ENCODE results near the gene SPTB. TPM values are rescaled to one million over a fixed set of nuclear protein-coding genes. Genes with fewer than 3 reads are reported as not detected.
A peak's percentile ranks its signal among the peaks of the same experiment; 100 is the strongest.

Gene SPTB
- total and polyA plus RNA-seq, 4 donors, result 1.1 to 7.9 (median 3.5) TPM

- Histone ChIP-seq H3K4me3 (ENCODE audit: low read length in 2 of 2) (no peak overlapping the region), H3K27ac (ENCODE audit: low read depth in 1 of 2, low read length in 2 of 2) (no peak overlapping the region), H3K9me3 (ENCODE audit: control insufficient read depth, low read length) (no peaks in the 10 kb centered on the region), H3K27me3 (ENCODE audit: control insufficient read depth in 1 of 2, insufficient read depth in 2 of 2, low read length in 1 of 2) (no peaks in the 10 kb centered on the region), H3K4me1 (ENCODE audit: control insufficient read depth in 1 of 2, insufficient read depth in 2 of 2, low read length in 2 of 2) (no peaks in the 10 kb centered on the region), H3K36me3 (ENCODE audit: control insufficient read depth in 1 of 2, insufficient read depth in 2 of 2, low read length in 1 of 2) (no peaks in the 10 kb centered on the region)
- ATAC-seq (ENCODE audit: low FRiP score) (no peak), DNase-seq (no peak)
- intact Hi-C loops (cut with DNase I), result loop anchor here in 1 of 2 donors (5.0 kb wide), 1 partner anchor 42 kb away; no protein-coding TSS in a partner anchor
- 86 to 90% methylated on average over 34 to 51 of the region's 51 CpGs for WGBS, 2 donors
Observed at GRCh38 chr14:64748995-64749714, 130.6 kb downstream of the SPTB start.

GRCh38 chr14:64748521-64748920 is 131.2 kb downstream of the SPTB start:
- H3K4me3 ChIP-seq (ENCODE audit: low read length in 2 of 2), result no peak overlapping the region
- DNase-seq (no peak), ATAC-seq (ENCODE audit: low FRiP score) (no peak)
- 72 to 75% methylated on average over 6 of the region's 6 CpGs for WGBS, 2 donors
- no peaks in the 10 kb centered on the region for H3K4me1 ChIP-seq (ENCODE audit: control insufficient read depth in 1 of 2, insufficient read depth in 2 of 2, low read length in 2 of 2)
- peak overlapping the region in 1 of 2 donors; percentile 5 for H3K27ac ChIP-seq (ENCODE audit: low read depth in 1 of 2, low read length in 2 of 2)
- intact Hi-C loops (cut with DNase I), result loop anchor here in 1 of 2 donors (5.0 kb wide), 1 partner anchor 41 kb away; no protein-coding TSS in a partner anchor
- no peaks in the 10 kb centered on the region for H3K36me3 ChIP-seq (ENCODE audit: control insufficient read depth in 1 of 2, insufficient read depth in 2 of 2, low read length in 1 of 2)
- no peaks in the 10 kb centered on the region for H3K9me3 ChIP-seq (ENCODE audit: control insufficient read depth, low read length)
- no peaks in the 10 kb centered on the region for H3K27me3 ChIP-seq (ENCODE audit: control insufficient read depth in 1 of 2, insufficient read depth in 2 of 2, low read length in 1 of 2)

- H3K36me3 ChIP-seq (ENCODE audit: control insufficient read depth in 1 of 2, insufficient read depth in 2 of 2, low read length in 1 of 2), result peaks cover 0 to 3% of the 10 kb centered on the region in 2 donors
- DNase-seq, result no peak
- H3K9me3 ChIP-seq (ENCODE audit: control insufficient read depth, low read length), result no peaks in the 10 kb centered on the region
- H3K4me1 ChIP-seq (ENCODE audit: control insufficient read depth in 1 of 2, insufficient read depth in 2 of 2, low read length in 2 of 2), result no peaks in the 10 kb centered on the region
- no peak overlapping the region for H3K4me3 ChIP-seq (ENCODE audit: low read length in 2 of 2)
- WGBS, 2 donors, result 68 to 69% methylated on average over 5 of the region's 5 CpGs
- intact Hi-C loops (cut with DNase I), result loop anchor here in 1 of 2 donors (5.0 kb wide), 1 partner anchor 40 kb away; no protein-coding TSS in a partner anchor
- ATAC-seq (ENCODE audit: low FRiP score), result no peak
- H3K27ac ChIP-seq (ENCODE audit: low read depth in 1 of 2, low read length in 2 of 2), result peak overlapping the region; percentile 29 to 37
- H3K27me3 ChIP-seq (ENCODE audit: control insufficient read depth in 1 of 2, insufficient read depth in 2 of 2, low read length in 1 of 2), result no peaks in the 10 kb centered on the region
Observed at GRCh38 chr14:64747327-64747726, 132.4 kb downstream of the SPTB start.

- Histone ChIP-seq H3K27me3 (ENCODE audit: control insufficient read depth in 1 of 2, insufficient read depth in 2 of 2, low read length in 1 of 2) (no peaks in the 10 kb centered on the region), H3K36me3 (ENCODE audit: control insufficient read depth in 1 of 2, insufficient read depth in 2 of 2, low read length in 1 of 2) (peaks cover 0 to 4% of the 10 kb centered on the region in 2 donors), H3K27ac (ENCODE audit: low read depth in 1 of 2, low read length in 2 of 2) (peak overlapping the region in 1 of 2 donors; percentile 37), H3K4me1 (ENCODE audit: control insufficient read depth in 1 of 2, insufficient read depth in 2 of 2, low read length in 2 of 2) (no peaks in the 10 kb centered on the region), H3K9me3 (ENCODE audit: control insufficient read depth, low read length) (no peaks in the 10 kb centered on the region), H3K4me3 (ENCODE audit: low read length in 2 of 2) (no peak overlapping the region)
- DNase-seq, result peak in 1 of 2 donors; percentile 77
- 3 to 9% methylated on average over 12 of the region's 12 CpGs for WGBS, 2 donors
- peak; percentile 31 for ATAC-seq (ENCODE audit: low FRiP score)
- intact Hi-C loops (cut with DNase I), result loop anchor here in 1 of 2 donors (5.0 kb wide), 1 partner anchor 39 kb away; no protein-coding TSS in a partner anchor
Observed at GRCh38 chr14:64746298-64747250, 133.1 kb downstream of the SPTB start.

- Histone ChIP-seq H3K27ac (ENCODE audit: low read depth in 1 of 2, low read length in 2 of 2) (peak overlapping the region in 1 of 2 donors; percentile 50), H3K36me3 (ENCODE audit: control insufficient read depth in 1 of 2, insufficient read depth in 2 of 2, low read length in 1 of 2) (peaks cover 0 to 9% of the 10 kb centered on the region in 2 donors), H3K27me3 (ENCODE audit: control insufficient read depth in 1 of 2, insufficient read depth in 2 of 2, low read length in 1 of 2) (no peaks in the 10 kb centered on the region), H3K4me3 (ENCODE audit: low read length in 2 of 2) (no peak overlapping the region), H3K9me3 (ENCODE audit: control insufficient read depth, low read length) (no peaks in the 10 kb centered on the region), H3K4me1 (ENCODE audit: control insufficient read depth in 1 of 2, insufficient read depth in 2 of 2, low read length in 2 of 2) (no peaks in the 10 kb centered on the region)
- peak in 1 of 2 donors; percentile 70 for DNase-seq
- WGBS, 2 donors, result 32 to 37% methylated on average over 8 of the region's 8 CpGs
- intact Hi-C loops (cut with DNase I), result loop anchor here in 1 of 2 donors (5.0 kb wide), 1 partner anchor 38 kb away; no protein-coding TSS in a partner anchor
- ATAC-seq (ENCODE audit: low FRiP score), result peak; percentile 23
Observed at GRCh38 chr14:64745511-64746091, 134.1 kb downstream of the SPTB start.

GRCh38 chr14:64743061-64743460 is 136.6 kb downstream of the SPTB start:
- intact Hi-C loops (cut with DNase I), result no loop called here
- Histone ChIP-seq H3K36me3 (ENCODE audit: control insufficient read depth in 1 of 2, insufficient read depth in 2 of 2, low read length in 1 of 2) (peaks cover 0 to 9% of the 10 kb centered on the region in 2 donors), H3K4me1 (ENCODE audit: control insufficient read depth in 1 of 2, insufficient read depth in 2 of 2, low read length in 2 of 2) (no peaks in the 10 kb centered on the region), H3K27ac (ENCODE audit: low read depth in 1 of 2, low read length in 2 of 2) (no peak overlapping the region), H3K4me3 (ENCODE audit: low read length in 2 of 2) (no peak overlapping the region), H3K9me3 (ENCODE audit: control insufficient read depth, low read length) (no peaks in the 10 kb centered on the region), H3K27me3 (ENCODE audit: control insufficient read depth in 1 of 2, insufficient read depth in 2 of 2, low read length in 1 of 2) (no peaks in the 10 kb centered on the region)
- 90 to 93% methylated on average over 27 of the region's 27 CpGs for whole genome bisulfite sequencing, 2 donors
- ATAC-seq (ENCODE audit: low FRiP score), result no peak
- no peak for DNase-seq

- no peak overlapping the region for H3K4me3 ChIP-seq (ENCODE audit: low read length in 2 of 2)
- no peak overlapping the region for H3K27ac ChIP-seq (ENCODE audit: low read depth in 1 of 2, low read length in 2 of 2)
- no peaks in the 10 kb centered on the region for H3K4me1 ChIP-seq (ENCODE audit: control insufficient read depth in 1 of 2, insufficient read depth in 2 of 2, low read length in 2 of 2)
- intact Hi-C loops (cut with DNase I), result no loop called here
- H3K36me3 ChIP-seq (ENCODE audit: control insufficient read depth in 1 of 2, insufficient read depth in 2 of 2, low read length in 1 of 2), result peaks cover 0 to 9% of the 10 kb centered on the region in 2 donors
- H3K27me3 ChIP-seq (ENCODE audit: control insufficient read depth in 1 of 2, insufficient read depth in 2 of 2, low read length in 1 of 2), result no peaks in the 10 kb centered on the region
- WGBS, 2 donors, result 85 to 90% methylated on average over 15 of the region's 15 CpGs
- H3K9me3 ChIP-seq (ENCODE audit: control insufficient read depth, low read length), result no peaks in the 10 kb centered on the region
- DNase-seq (no peak), ATAC-seq (ENCODE audit: low FRiP score) (no peak)
Observed at GRCh38 chr14:64741961-64742360, 137.7 kb downstream of the SPTB start.

GRCh38 chr14:64741200-64741599 is 138.5 kb downstream of the SPTB start:
- ATAC-seq (ENCODE audit: low FRiP score) (no peak), DNase-seq (no peak)
- WGBS, 2 donors, result 90 to 92% methylated on average over 15 of the region's 15 CpGs
- Histone ChIP-seq H3K36me3 (ENCODE audit: control insufficient read depth in 1 of 2, insufficient read depth in 2 of 2, low read length in 1 of 2) (peaks cover 0 to 9% of the 10 kb centered on the region in 2 donors), H3K4me3 (ENCODE audit: low read length in 2 of 2) (no peak overlapping the region), H3K27me3 (ENCODE audit: control insufficient read depth in 1 of 2, insufficient read depth in 2 of 2, low read length in 1 of 2) (no peaks in the 10 kb centered on the region), H3K4me1 (ENCODE audit: control insufficient read depth in 1 of 2, insufficient read depth in 2 of 2, low read length in 2 of 2) (no peaks in the 10 kb centered on the region), H3K9me3 (ENCODE audit: control insufficient read depth, low read length) (no peaks in the 10 kb centered on the region), H3K27ac (ENCODE audit: low read depth in 1 of 2, low read length in 2 of 2) (no peak overlapping the region)
- intact Hi-C loops (cut with DNase I), result no loop called here
